K562 (cell line): ENCODE data around the gene NUDT5.

Experiments used
- CTCF ChIP-seq, 3 experiments: IDR thresholded peaks in 2 of 3; conservative IDR thresholded peaks in 1 of 3; 2 replicates each; pipeline ENCODE4 v1.5.1; 2011 to 2012; ENCODE audit warnings: low read length in 3 of 3, mild to moderate bottlenecking in 3 of 3, control low read depth in 2 of 3, improper control_type of control experiment in 1 of 3, inconsistent platforms in 1 of 3, low read depth in 1 of 3, mixed read lengths in 1 of 3, moderate library complexity in 1 of 3; ENCODE audit not compliant: insufficient read depth in 2 of 3
- GABPA ChIP-seq: fragments of 200-800 bp; sonication (Bioruptor generic); conservative IDR thresholded peaks from 2 replicates; pipeline ENCODE4 v1.6.1; 2016; ENCODE audit warnings: low read depth, missing genetic modification characterization, missing compliant biosample characterization
- LEF1 ChIP-seq: fragments of 450-650 bp; IDR thresholded peaks from 2 replicates; pipeline ENCODE4 v1.6.1; 2016; ENCODE audit warnings: mild to moderate bottlenecking
- MAFG ChIP-seq: fragments of 450-650 bp; conservative IDR thresholded peaks from 2 replicates; pipeline ENCODE4 v1.6.1; 2016; ENCODE audit warnings: missing genetic modification characterization, missing compliant biosample characterization
- MAFK ChIP-seq: IDR thresholded peaks from 2 replicates; pipeline ENCODE4 v1.6.1; 2011; ENCODE audit warnings: low read length, improper control_type of control experiment
- RNF219 ChIP-seq: fragments of 250-450 bp; sonication (Bioruptor Pico); IDR thresholded peaks from 2 replicates; pipeline ENCODE4 v1.5.0; 2022; ENCODE audit warnings: mild to moderate bottlenecking
- SAFB2 ChIP-seq: fragments of 200-400 bp; formaldehyde crosslinking; IDR thresholded peaks from 2 replicates; pipeline ENCODE4 v1.6.1; 2018; ENCODE audit warnings: borderline replicate concordance, low read length, low read depth, moderate library complexity; ENCODE audit not compliant: severe bottlenecking
- SETDB1 ChIP-seq: IDR thresholded peaks from one replicate; pipeline ENCODE4 v1.6.1; 2012; ENCODE audit warnings: low read length, control low read depth, inconsistent platforms
- SNRNP70 ChIP-seq: fragments of 200-400 bp; formaldehyde crosslinking; optimal IDR thresholded peaks from 2 replicates; pipeline ENCODE3; 2017; ENCODE audit warnings: low read depth, low read length
- ZHX1 ChIP-seq: fragments of 150-350 bp; conservative IDR thresholded peaks from 2 replicates; pipeline ENCODE4 v1.6.1; 2014; ENCODE audit warnings: low read length
- ZNF778 ChIP-seq: fragments of 450-650 bp; formaldehyde crosslinking; IDR thresholded peaks from 2 replicates; pipeline ENCODE4 v1.4.0; 2020; ENCODE audit warnings: mild to moderate bottlenecking, moderate library complexity
- ZSCAN29 ChIP-seq: fragments of 450-650 bp; IDR thresholded peaks from 2 replicates; pipeline ENCODE4 v1.6.1; 2017

DNA sequence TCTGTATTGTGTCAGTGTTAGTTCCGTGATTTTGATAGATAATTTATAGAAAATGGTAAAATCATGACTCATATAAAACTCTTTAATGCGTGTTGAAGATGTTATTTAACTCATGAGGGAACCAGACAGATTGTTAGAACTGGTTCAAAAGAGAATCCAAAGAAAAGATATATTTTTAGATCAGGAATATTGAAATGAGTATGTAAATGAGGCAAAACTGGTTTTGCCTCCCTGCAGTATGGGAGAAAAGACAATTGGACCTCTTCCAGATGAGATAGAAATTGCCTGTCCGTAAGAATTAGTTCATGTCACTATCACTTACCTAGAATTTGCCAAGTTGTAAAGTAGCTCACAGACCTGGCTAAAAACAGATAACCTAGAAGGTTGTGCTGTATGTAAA is 17.9 kb upstream of the NUDT5 start:
- TF ChIP-seq LEF1, result no peak
- TF ChIP-seq MAFK, result no peak
- no peak for TF ChIP-seq ZSCAN29
- no peak for TF ChIP-seq GABPA (tag)
- no peak for TF ChIP-seq ZNF778 (CRISPR knock-in tag)
- no peak for TF ChIP-seq CTCF (IDR thresholded peaks at IDR 0.05 in 2 of 3, conservative IDR thresholded peaks at IDR 0.05 in 1 of 3; ENCODE audit: insufficient read depth in 2 of 3, low read depth in 1 of 3, low read length in 3 of 3)
- no peak for TF ChIP-seq SAFB2
- no peak for TF ChIP-seq RNF219 (CRISPR knock-in tag)
- no peak for TF ChIP-seq MAFG
- no peak for TF ChIP-seq SETDB1
- TF ChIP-seq ZHX1, result no peak
- TF ChIP-seq SNRNP70, result no peak
